ENCODE measurements around the gene UBE2U.

GRCh38 chr1:64263335-64263734, 59.9 kb downstream of the UBE2U start:
- TF ChIP-seq EP300 (IDR thresholded peaks at IDR 0.05) (no peak), CTCF (IDR thresholded peaks at IDR 0.05) (no peak)
